GM23338 (cell line): ENCODE measurements around the gene ANKS1B. TPM values are rescaled to one million over a fixed set of nuclear protein-coding genes. Genes with fewer than 3 reads are reported as not detected.

Source experiments
- ATAC-seq: fragments of 200-7000 bp; cut with Tn5 transposase; 3 replicates; pipeline ENCODE4 v1.9.1; 2020
- DNase-seq: peaks from one replicate; pipeline ENCODE4 v3.0.0-alpha.2; 2015; ENCODE audit warnings: low spot score
- H2AFZ ChIP-seq: fragments of 200-600 bp; sonication (generic); 2 replicates; pipeline ENCODE4 v1.8.0; 2016; ENCODE audit warnings: antibody characterized with exemption, mild to moderate bottlenecking, moderate library complexity
- H3F3A ChIP-seq: fragments of 200-600 bp; sonication (generic); replicated peaks from 2 replicates; pipeline ENCODE4 v1.8.0; 2017; ENCODE audit warnings: antibody characterized with exemption, mixed run types, low read depth
- H3K27ac ChIP-seq: fragments of 200-600 bp; sonication (generic); 2 replicates; pipeline ENCODE4 v1.6.1; 2016; ENCODE audit warnings: low read depth
- H3K27me3 ChIP-seq: fragments of 200-600 bp; sonication (generic); 2 replicates; pipeline ENCODE4 v1.8.0; 2016; ENCODE audit warnings: mild to moderate bottlenecking, mixed run types, moderate library complexity; ENCODE audit not compliant: insufficient read depth
- H3K36me3 ChIP-seq: fragments of 200-600 bp; sonication (generic); 2 replicates; pipeline ENCODE4 v1.8.0; 2016; ENCODE audit warnings: mild to moderate bottlenecking; ENCODE audit not compliant: insufficient read depth
- H3K4me1 ChIP-seq: fragments of 200-600 bp; sonication (generic); 2 replicates; pipeline ENCODE4 v1.8.0; 2016; ENCODE audit warnings: mild to moderate bottlenecking, moderate library complexity; ENCODE audit not compliant: insufficient read depth
- H3K4me2 ChIP-seq: fragments of 200-600 bp; sonication (generic); 2 replicates; pipeline ENCODE4 v1.7.1; 2017; ENCODE audit warnings: mixed run types
- H3K4me3 ChIP-seq: fragments of 200-600 bp; sonication (generic); 2 replicates; pipeline ENCODE4 v1.6.1; 2016; ENCODE audit warnings: mixed run types
- H3K79me2 ChIP-seq: fragments of 200-600 bp; sonication (generic); replicated peaks from 2 replicates; pipeline ENCODE4 v1.8.0; 2017; ENCODE audit warnings: mild to moderate bottlenecking; ENCODE audit not compliant: insufficient read depth
- H3K9me2 ChIP-seq: fragments of 200-600 bp; sonication (generic); 2 replicates; pipeline ENCODE4 v1.8.0; 2017; ENCODE audit not compliant: insufficient read depth
- H4K20me1 ChIP-seq: fragments of 200-600 bp; sonication (generic); replicated peaks from 2 replicates; pipeline ENCODE4 v1.8.0; 2017; ENCODE audit warnings: mild to moderate bottlenecking; ENCODE audit not compliant: insufficient read depth
- H3K27ac Mint-ChIP-seq: 2 replicates; pipeline ENCODE4 v1.8.0; 2020; ENCODE audit warnings: inconsistent platforms, mild to moderate bottlenecking, moderate library complexity, mixed read lengths
- H3K27me3 Mint-ChIP-seq: 3 replicates; pipeline ENCODE4 v1.8.0; 2022; ENCODE audit warnings: low read depth, mild to moderate bottlenecking, moderate library complexity, mixed read lengths, inconsistent platforms; ENCODE audit not compliant: insufficient read depth, poor library complexity
- H3K36me3 Mint-ChIP-seq: 3 replicates; pipeline ENCODE4 v1.8.0; 2021; ENCODE audit warnings: low read depth, mild to moderate bottlenecking, inconsistent platforms, moderate library complexity, mixed read lengths
- H3K4me1 Mint-ChIP-seq: 3 replicates; pipeline ENCODE4 v1.8.0; 2020; ENCODE audit warnings: mild to moderate bottlenecking, inconsistent platforms, mixed read lengths
- H3K4me3 Mint-ChIP-seq: 3 replicates; pipeline ENCODE4 v1.8.0; 2021; ENCODE audit warnings: moderate library complexity, mild to moderate bottlenecking, inconsistent platforms, mixed read lengths
- H3K9me3 Mint-ChIP-seq: 3 replicates; pipeline ENCODE4 v1.8.0; 2020; ENCODE audit warnings: moderate library complexity, mild to moderate bottlenecking, inconsistent platforms, mixed read lengths
- EZH2 ChIP-seq: fragments of 200-600 bp; sonication (generic); IDR thresholded peaks from one replicate; pipeline ENCODE4 v1.8.0; 2017; ENCODE audit warnings: antibody characterized with exemption, mild to moderate bottlenecking, low read depth; ENCODE audit not compliant: unreplicated experiment
- EZH2phosphoT487 ChIP-seq: fragments of 200-600 bp; sonication (generic); IDR thresholded peaks from one replicate; pipeline ENCODE4 v1.8.1; 2018; ENCODE audit warnings: antibody characterized with exemption; ENCODE audit not compliant: unreplicated experiment
- JUNB ChIP-seq: IDR thresholded peaks from one replicate; pipeline ENCODE4 v1.6.1; 2016; ENCODE audit warnings: antibody characterized with exemption; ENCODE audit not compliant: unreplicated experiment
- NANOG ChIP-seq: IDR thresholded peaks from 2 replicates; pipeline ENCODE4 v1.6.1; 2016; ENCODE audit warnings: antibody characterized with exemption, borderline replicate concordance
- POLR2AphosphoS5 ChIP-seq: IDR thresholded peaks from 2 replicates; pipeline ENCODE4 v1.6.1; 2016; ENCODE audit warnings: antibody characterized with exemption, low read depth
- STAT1 ChIP-seq: IDR thresholded peaks from one replicate; pipeline ENCODE4 v1.6.1; 2016; ENCODE audit warnings: antibody characterized with exemption; ENCODE audit not compliant: unreplicated experiment
- ZNF114 ChIP-seq: fragments of 250-450 bp; sonication (Bioruptor Pico); IDR thresholded peaks from 2 replicates; pipeline ENCODE4 v1.5.0; 2020; ENCODE audit warnings: mild to moderate bottlenecking, moderate library complexity
- polyA plus RNA-seq: library from polyadenylated mRNA; unstranded; fragments of >200 nt; fragmentation: Nextera tagmentation; extraction: Ambion mirVana; gene quantifications from 2 replicates; pipeline ENCODE4 v1.2.1, GENCODE V29; 2016
- total RNA-seq: library from RNA; depleted of rRNA; stranded (reverse); fragments of >200 nt; shearing (Covaris generic); gene quantifications from 2 replicates; pipeline ENCODE4 v1.2.3, GENCODE V29; 2014
- TF ChIP-seq, protein P1 (sequence below): IDR thresholded peaks from 2 replicates; pipeline ENCODE4 v1.6.1; 2016; ENCODE audit warnings: antibody characterized with exemption
- TF ChIP-seq, protein P2 (sequence below), 2 experiments: fragments of 200-600 bp in 1 of 2; sonication (generic) in 1 of 2; conservative IDR thresholded peaks; 2 replicates each; pipeline versions ENCODE4 v1.5.1 to v1.6.1; 2016 to 2017; ENCODE audit warnings: antibody characterized with exemption in 2 of 2, low read depth in 2 of 2, mild to moderate bottlenecking in 2 of 2, moderate library complexity in 1 of 2
- TF ChIP-seq, protein P3 (sequence below): fragments of 250-450 bp; sonication (Bioruptor Pico); IDR thresholded peaks from 2 replicates; pipeline ENCODE4 v1.5.0; 2020; ENCODE audit warnings: mild to moderate bottlenecking, moderate library complexity

ANKS1B gene
- total and polyA plus RNA-seq, 2 experiments from 2014 or later, result 4.3 to 5.8 TPM

DNA sequence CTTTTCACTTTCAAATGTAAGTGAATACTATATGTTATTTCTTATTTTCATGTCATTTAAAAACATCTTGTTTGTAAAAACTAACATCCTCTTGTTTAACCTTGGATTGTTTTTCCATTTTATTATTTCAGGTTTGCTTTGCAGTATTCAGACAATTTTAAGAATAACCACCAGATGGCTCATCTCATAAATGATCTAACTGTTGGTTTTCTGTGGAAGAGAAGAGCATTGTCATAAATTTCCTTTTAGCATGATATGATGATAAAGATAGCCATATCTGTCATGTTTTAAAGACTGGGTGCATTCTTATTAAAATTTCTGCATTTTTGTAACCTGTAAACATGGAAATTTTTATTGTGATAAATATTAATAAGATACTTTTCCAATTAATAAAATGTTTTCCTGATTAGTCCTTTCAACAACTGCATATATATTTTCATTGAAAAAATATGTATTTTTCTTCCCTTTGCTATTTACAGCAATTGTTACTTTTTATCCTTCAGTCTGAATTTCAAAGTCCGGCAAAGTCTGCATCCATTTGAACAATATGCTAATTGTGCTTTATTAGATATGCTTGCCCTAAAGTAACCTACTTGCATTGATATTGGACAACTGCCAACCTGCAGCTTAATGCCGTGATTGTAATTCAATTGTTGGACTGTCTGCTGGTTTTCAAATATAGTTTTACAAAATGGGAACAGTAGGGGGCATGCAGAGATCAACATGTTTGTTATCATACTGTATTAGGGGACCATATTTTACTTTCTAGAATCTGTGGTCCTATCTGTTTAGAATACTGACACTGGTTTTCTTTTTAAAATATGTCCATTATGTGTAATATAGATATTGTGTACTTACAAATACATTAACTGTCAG is 173.8 kb downstream of the ANKS1B start (continued):
- TF ChIP-seq, protein P1, sequence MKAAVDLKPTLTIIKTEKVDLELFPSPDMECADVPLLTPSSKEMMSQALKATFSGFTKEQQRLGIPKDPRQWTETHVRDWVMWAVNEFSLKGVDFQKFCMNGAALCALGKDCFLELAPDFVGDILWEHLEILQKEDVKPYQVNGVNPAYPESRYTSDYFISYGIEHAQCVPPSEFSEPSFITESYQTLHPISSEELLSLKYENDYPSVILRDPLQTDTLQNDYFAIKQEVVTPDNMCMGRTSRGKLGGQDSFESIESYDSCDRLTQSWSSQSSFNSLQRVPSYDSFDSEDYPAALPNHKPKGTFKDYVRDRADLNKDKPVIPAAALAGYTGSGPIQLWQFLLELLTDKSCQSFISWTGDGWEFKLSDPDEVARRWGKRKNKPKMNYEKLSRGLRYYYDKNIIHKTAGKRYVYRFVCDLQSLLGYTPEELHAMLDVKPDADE, result no peak
- TF ChIP-seq ZNF114 (CRISPR knock-in tag) (no peak), STAT1 (no peak), EZH2phosphoT487 (no peak), NANOG (no peak)
- TF ChIP-seq, protein P2, sequence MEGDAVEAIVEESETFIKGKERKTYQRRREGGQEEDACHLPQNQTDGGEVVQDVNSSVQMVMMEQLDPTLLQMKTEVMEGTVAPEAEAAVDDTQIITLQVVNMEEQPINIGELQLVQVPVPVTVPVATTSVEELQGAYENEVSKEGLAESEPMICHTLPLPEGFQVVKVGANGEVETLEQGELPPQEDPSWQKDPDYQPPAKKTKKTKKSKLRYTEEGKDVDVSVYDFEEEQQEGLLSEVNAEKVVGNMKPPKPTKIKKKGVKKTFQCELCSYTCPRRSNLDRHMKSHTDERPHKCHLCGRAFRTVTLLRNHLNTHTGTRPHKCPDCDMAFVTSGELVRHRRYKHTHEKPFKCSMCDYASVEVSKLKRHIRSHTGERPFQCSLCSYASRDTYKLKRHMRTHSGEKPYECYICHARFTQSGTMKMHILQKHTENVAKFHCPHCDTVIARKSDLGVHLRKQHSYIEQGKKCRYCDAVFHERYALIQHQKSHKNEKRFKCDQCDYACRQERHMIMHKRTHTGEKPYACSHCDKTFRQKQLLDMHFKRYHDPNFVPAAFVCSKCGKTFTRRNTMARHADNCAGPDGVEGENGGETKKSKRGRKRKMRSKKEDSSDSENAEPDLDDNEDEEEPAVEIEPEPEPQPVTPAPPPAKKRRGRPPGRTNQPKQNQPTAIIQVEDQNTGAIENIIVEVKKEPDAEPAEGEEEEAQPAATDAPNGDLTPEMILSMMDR (conservative IDR thresholded peaks at IDR 0.05; ENCODE audit: low read depth in 2 of 2), result peak; percentile 12 to 44; a peak in 3 of 4 replicates

DNA sequence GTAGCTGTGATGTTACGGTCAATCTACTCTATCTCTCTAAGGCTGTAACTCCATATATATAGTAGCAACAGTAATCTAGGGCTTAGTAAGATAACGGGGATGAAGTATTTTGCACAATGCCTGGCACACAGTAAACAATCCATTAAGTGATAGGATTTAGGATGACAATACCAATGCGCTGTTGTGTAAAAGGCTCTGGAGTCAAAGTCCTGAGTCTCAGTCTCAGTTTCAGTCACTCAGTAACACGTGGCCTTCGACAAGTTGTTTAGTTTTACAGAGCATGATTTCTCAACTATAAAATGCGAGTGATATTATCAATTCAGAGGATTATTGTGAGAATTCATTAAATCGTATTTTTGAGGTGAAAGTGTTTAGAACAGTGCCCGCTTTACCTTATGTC is 174.8 kb downstream of the ANKS1B start:
- Histone ChIP-seq H3K4me2 (no peak overlapping the region), H3K27ac (no peak overlapping the region), H3F3A (no peaks in the 10 kb centered on the region), H3K4me3 (no peak overlapping the region), H3K9me2 (no peaks in the 10 kb centered on the region), H3K36me3 (no peaks in the 10 kb centered on the region), H3K27me3 (no peaks in the 10 kb centered on the region), H3K79me2 (no peaks in the 10 kb centered on the region), H4K20me1 (no peaks in the 10 kb centered on the region), H2AFZ (no peak overlapping the region), H3K4me1 (0 out of 2 replicates have a peak, but pooled peaks cover 4% of the 10 kb centered on the region)
- Mint-ChIP-seq H3K27me3 (no peaks in the 10 kb centered on the region), H3K36me3 (no peaks in the 10 kb centered on the region), H3K9me3 (no peaks in the 10 kb centered on the region), H3K4me1 (no peaks in the 10 kb centered on the region; the same call in 1 of the 3 replicates), H3K27ac (no peak overlapping the region; the same call in 1 of the 2 replicates), H3K4me3 (no peak overlapping the region)
- ATAC-seq (no peak), DNase-seq (no peak)
- TF ChIP-seq POLR2AphosphoS5, result no peak
- no peak for TF ChIP-seq JUNB
- no peak for TF ChIP-seq EZH2
- TF ChIP-seq, protein P3, sequence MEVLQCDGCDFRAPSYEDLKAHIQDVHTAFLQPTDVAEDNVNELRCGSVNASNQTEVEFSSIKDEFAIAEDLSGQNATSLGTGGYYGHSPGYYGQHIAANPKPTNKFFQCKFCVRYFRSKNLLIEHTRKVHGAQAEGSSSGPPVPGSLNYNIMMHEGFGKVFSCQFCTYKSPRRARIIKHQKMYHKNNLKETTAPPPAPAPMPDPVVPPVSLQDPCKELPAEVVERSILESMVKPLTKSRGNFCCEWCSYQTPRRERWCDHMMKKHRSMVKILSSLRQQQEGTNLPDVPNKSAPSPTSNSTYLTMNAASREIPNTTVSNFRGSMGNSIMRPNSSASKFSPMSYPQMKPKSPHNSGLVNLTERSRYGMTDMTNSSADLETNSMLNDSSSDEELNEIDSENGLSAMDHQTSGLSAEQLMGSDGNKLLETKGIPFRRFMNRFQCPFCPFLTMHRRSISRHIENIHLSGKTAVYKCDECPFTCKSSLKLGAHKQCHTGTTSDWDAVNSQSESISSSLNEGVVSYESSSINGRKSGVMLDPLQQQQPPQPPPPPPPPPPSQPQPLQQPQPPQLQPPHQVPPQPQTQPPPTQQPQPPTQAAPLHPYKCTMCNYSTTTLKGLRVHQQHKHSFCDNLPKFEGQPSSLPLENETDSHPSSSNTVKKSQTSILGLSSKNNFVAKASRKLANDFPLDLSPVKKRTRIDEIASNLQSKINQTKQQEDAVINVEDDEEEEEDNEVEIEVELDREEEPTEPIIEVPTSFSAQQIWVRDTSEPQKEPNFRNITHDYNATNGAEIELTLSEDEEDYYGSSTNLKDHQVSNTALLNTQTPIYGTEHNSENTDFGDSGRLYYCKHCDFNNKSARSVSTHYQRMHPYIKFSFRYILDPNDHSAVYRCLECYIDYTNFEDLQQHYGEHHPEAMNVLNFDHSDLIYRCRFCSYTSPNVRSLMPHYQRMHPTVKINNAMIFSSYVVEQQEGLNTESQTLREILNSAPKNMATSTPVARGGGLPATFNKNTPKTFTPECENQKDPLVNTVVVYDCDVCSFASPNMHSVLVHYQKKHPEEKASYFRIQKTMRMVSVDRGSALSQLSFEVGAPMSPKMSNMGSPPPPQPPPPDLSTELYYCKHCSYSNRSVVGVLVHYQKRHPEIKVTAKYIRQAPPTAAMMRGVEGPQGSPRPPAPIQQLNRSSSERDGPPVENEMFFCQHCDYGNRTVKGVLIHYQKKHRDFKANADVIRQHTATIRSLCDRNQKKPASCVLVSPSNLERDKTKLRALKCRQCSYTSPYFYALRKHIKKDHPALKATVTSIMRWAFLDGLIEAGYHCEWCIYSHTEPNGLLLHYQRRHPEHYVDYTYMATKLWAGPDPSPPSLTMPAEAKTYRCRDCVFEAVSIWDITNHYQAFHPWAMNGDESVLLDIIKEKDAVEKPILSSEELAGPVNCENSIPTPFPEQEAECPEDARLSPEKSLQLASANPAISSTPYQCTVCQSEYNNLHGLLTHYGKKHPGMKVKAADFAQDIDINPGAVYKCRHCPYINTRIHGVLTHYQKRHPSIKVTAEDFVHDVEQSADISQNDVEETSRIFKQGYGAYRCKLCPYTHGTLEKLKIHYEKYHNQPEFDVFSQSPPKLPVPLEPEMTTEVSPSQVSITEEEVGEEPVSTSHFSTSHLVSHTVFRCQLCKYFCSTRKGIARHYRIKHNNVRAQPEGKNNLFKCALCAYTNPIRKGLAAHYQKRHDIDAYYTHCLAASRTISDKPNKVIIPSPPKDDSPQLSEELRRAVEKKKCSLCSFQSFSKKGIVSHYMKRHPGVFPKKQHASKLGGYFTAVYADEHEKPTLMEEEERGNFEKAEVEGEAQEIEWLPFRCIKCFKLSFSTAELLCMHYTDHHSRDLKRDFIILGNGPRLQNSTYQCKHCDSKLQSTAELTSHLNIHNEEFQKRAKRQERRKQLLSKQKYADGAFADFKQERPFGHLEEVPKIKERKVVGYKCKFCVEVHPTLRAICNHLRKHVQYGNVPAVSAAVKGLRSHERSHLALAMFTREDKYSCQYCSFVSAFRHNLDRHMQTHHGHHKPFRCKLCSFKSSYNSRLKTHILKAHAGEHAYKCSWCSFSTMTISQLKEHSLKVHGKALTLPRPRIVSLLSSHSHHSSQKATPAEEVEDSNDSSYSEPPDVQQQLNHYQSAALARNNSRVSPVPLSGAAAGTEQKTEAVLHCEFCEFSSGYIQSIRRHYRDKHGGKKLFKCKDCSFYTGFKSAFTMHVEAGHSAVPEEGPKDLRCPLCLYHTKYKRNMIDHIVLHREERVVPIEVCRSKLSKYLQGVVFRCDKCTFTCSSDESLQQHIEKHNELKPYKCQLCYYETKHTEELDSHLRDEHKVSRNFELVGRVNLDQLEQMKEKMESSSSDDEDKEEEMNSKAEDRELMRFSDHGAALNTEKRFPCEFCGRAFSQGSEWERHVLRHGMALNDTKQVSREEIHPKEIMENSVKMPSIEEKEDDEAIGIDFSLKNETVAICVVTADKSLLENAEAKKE (CRISPR knock-in tag), result no peak
- TF ChIP-seq NANOG, result no peak
- TF ChIP-seq, protein P2 (conservative IDR thresholded peaks at IDR 0.05; ENCODE audit: low read depth in 2 of 2), result no peak
- no peak for TF ChIP-seq STAT1
- TF ChIP-seq, protein P1, result no peak
- TF ChIP-seq EZH2phosphoT487, result no peak
